GM18511 (cell line): ENCODE results near the gene RCL1.
A peak's percentile ranks its signal among the peaks of the same experiment; 100 is the strongest.

ENCODE experiments used
- ATAC-seq: cut with Tn5 transposase; IDR thresholded peaks from one replicate; pipeline ENCODE4 v1.9.1; 2021; ENCODE audit warnings: mild to moderate bottlenecking, moderate library complexity; ENCODE audit not compliant: unreplicated experiment

The RCL1 gene

GRCh38 chr9:4805191-4805918 lies 12.6 kb downstream of the RCL1 start:
- ATAC-seq = no peak

GRCh38 chr9:4810565-4810964 lies 17.8 kb downstream of the RCL1 start:
- ATAC-seq = no peak

GRCh38 chr9:4811824-4812223 lies 19.1 kb downstream of the RCL1 start:
- no peak for ATAC-seq

- ATAC-seq = no peak
These were observed 20.1 kb downstream of the RCL1 start for GRCh38 chr9:4812858-4813257.

- peak; percentile 76 for ATAC-seq
These were observed 22.2 kb downstream of the RCL1 start for GRCh38 chr9:4814913-4815312.

GRCh38 chr9:4815381-4815956 lies 22.7 kb downstream of the RCL1 start:
- peak; percentile 44 for ATAC-seq

- no peak for ATAC-seq
These were observed 27.4 kb downstream of the RCL1 start for GRCh38 chr9:4820168-4820567.

GRCh38 chr9:4821133-4821532 lies 28.4 kb downstream of the RCL1 start:
- no peak for ATAC-seq

- no peak for ATAC-seq
These were observed 29.3 kb downstream of the RCL1 start for GRCh38 chr9:4822057-4822456.

- no peak for ATAC-seq
These were observed 33.8 kb downstream of the RCL1 start for GRCh38 chr9:4826417-4827166.

- no peak for ATAC-seq
These were observed 34.5 kb downstream of the RCL1 start for GRCh38 chr9:4827224-4827623.

- ATAC-seq = no peak
These were observed 36.0 kb downstream of the RCL1 start for GRCh38 chr9:4828761-4829160.

GRCh38 chr9:4829969-4830368 lies 37.2 kb downstream of the RCL1 start:
- ATAC-seq = no peak

GRCh38 chr9:4830699-4831098 lies 38.0 kb downstream of the RCL1 start:
- no peak for ATAC-seq

- no peak for ATAC-seq
These were observed 38.4 kb downstream of the RCL1 start for GRCh38 chr9:4831119-4831518.

GRCh38 chr9:4831944-4832343 lies 39.2 kb downstream of the RCL1 start:
- no peak for ATAC-seq

GRCh38 chr9:4832786-4833579 lies 40.2 kb downstream of the RCL1 start:
- ATAC-seq = no peak

- no peak for ATAC-seq
These were observed 41.2 kb downstream of the RCL1 start for GRCh38 chr9:4833781-4834560.

GRCh38 chr9:4836676-4837075 lies 43.9 kb downstream of the RCL1 start:
- ATAC-seq = no peak
